NCI-H1930 (cell line): ENCODE results near the gene LCNL1.

Experiments
- DNase-seq, 2 experiments: peaks; one replicate each; lab custom pipeline; 2025; lab: John Stamatoyannopoulos, UW

The LCNL1 gene

DNA sequence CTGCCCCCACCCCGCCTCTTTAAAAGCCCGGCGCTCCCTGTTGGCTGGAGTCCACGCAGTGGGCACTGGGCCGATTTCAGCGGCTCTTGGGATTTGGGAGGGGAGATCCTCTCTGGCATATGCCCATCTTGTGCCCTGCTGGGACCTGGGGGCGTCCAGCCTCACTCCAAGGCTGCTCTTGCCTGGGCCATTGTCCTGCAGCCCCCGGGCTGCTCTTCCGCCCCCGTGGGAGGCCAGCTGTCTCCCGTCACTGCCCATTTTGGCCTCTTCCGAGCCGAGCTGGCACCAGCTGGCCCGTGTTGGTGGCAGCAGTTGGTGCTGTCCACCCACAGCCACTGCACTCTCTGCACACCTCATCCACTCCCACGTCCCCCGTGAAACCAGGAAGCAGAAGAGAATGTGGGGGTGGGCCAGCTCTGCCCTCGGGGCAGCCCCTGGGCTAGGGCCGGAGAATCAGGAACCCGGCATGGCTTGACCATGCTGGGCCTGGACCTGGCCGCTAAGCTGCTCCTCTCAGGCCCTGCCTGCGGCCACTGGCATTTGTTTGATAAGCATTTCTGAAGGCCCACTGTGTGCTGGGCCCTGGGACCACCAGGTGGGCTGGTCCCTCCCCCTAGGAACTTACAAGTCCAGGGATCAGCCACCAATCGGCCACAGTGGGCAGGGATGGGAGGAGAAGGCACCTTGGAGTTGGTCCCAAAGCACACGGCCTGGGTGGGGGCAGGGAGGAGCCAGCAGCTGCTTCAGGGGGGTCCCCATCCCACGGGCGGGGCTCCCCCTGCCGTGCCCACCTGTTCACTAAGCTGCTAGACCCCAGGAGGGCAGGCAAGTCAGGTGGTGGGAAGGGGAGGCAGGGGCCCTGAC lies 35.5 kb upstream of the LCNL1 start:
- no peak for DNase-seq

GRCh38 chr9:136947955-136948510 lies 34.8 kb upstream of the LCNL1 start:
- DNase-seq: peak in 1 of 2 experiments; percentile 55

DNA sequence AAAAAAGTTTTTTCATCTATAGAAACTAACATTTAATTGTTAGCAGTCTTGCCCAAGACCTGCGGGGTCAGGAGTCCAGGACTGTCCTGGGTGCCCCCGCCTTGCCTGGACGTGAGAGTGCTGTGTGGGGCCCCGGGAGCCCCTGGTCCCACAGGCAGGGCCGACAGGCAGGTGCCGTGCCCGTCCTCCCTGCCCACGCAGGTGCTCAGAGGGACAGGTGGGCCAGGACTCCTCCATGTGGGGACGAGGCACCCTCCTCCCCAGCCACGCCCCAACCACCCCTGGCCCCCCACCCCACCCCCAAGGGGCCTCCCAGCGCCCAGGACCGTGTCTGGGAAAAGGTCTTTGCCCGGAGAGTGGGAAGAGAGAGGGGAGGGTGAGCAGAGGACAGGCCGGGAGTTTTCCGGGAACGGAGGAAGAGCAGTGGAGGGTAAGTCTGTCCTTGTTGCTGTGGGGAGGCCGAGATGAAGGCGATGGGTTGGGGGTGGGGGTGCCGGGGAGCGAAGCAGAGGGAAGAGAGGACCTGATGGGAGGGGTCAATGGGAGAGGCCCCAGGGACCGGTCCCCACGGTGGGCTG lies 33.5 kb upstream of the LCNL1 start:
- no peak for DNase-seq

DNA sequence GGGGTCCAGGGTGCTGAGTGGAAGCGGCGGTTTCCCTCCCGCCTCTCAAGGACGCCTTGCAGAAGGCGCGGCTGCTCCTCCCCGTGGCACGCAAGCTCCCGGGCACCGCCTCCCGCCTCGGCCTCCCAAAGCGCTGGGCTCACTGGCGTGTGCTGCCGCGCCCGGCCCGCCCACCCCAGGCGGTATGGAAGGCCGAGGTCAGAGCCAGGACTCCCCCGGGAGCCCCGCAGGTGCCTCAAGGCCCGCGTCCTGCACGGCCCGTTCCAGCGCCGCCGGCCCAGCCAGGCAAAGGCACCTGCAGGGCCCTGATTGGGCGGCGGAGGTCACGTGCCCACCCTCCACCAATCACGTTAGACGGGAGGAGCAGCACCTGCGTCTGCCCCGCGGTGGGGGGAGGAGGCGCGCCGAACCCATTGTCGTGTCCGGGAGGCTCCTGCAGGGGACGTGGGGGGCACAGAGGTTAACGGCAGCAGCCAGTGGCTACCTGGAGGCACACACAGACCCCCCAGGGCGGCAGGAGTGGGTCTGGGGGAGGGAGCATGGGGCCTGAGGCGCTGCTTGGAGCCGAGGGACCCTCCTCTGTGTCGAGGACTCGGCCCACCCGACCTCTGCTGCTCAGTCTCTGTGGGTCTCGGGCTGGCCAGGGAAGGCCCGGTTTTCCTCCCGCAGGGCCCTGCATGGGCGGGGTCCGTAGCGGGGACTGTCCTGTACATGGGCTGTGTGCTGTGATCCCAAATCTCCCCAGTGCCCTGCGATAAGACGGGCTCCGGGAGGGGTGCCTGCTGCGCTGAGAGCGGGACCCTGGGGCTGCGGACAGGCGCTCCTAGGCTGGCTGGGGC lies 32.8 kb upstream of the LCNL1 start:
- DNase-seq: peak; percentile 94 to 95

DNA sequence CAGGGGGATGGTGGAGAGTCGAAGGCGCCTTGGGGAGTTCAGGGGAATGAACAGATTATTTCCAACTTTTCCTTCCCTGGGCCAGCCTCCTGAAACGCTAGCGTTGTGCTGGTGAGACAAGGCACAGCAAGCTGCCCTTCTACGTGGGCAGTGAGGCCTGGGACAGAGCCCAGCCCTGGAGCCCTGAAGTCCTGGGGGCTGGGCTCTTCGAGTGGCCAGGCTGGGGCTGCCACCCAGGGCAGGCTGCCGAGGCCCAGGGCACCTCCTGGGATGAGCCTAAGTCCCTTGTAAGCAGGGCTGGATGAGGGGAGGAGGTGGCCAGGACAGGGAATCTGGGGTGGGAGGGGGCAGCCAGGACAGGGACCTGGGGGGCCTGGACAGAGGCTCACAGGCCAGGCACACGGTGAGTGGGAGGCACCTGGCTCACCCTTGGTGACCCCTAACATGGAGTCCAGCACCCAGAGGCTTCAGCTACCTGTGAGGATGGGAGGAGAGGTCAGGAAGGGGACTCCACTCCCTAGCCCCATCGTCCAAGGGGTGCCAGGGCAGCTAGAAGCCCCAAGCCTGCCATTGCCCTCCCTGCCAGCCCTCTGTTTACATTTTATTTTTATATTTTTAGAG lies 32.0 kb upstream of the LCNL1 start:
- DNase-seq: no peak

GRCh38 chr9:136951541-136952320 lies 31.1 kb upstream of the LCNL1 start, which contains the start of gene LCN12:
Gene LCN12 (plus strand): TSS chr9:136952273. CDS start chr9:136952328, 55 bp downstream.
- DNase-seq: no peak

DNA sequence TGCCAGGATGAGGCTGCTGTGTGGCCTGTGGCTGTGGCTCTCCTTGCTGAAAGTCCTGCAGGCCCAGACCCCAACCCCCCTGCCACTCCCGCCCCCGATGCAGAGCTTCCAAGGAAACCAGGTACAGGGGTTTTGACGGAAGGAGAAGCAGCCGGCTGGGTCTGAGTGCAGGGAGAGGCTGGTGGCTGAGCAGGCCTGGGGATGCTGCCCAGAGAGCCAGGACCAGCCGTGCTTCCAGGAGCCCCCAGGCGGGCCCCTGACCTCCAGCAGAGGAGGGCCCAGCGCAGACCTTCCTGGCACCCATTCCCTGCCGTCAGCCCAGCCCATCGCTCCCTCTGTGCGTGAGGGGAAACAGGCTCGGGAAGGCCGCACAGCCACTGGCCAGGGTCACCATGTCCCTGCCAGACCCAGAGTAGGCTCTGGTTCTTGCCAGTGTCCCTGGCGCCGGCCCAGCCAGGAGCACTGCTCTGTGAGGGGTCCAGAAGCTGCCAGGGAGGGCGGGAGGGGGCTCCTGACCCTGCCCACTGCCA lies 30.4 kb upstream of the LCNL1 start:
- DNase-seq: no peak

- DNase-seq: no peak
Observed at GRCh38 chr9:136952876-136953770, 29.7 kb upstream of the LCNL1 start.

DNA sequence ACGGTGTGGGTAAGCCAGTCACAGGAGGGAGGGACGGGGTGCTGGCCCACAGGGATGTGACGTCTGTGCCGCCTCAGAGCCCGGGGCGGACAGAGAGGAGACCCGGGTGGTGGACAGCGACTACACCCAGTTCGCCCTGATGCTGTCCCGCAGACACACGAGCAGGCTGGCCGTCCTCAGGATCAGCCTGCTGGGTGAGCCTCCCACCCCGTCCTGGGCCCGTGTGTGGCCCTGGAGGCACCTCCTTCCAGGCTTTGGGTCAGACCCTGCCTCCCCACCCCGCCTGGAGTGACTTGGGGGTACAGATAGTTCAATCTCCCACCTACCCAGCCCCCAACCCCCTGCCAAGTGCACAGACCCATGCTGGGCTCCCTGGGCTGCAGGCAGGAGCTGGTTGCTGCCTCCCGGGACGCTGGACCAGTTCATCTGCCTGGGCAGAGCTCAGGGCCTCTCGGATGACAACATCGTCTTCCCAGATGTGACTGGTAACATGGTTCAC lies 29.0 kb upstream of the LCNL1 start:
- DNase-seq: no peak

- DNase-seq: no peak
Observed at GRCh38 chr9:136954270-136955083, 28.3 kb upstream of the LCNL1 start.

DNA sequence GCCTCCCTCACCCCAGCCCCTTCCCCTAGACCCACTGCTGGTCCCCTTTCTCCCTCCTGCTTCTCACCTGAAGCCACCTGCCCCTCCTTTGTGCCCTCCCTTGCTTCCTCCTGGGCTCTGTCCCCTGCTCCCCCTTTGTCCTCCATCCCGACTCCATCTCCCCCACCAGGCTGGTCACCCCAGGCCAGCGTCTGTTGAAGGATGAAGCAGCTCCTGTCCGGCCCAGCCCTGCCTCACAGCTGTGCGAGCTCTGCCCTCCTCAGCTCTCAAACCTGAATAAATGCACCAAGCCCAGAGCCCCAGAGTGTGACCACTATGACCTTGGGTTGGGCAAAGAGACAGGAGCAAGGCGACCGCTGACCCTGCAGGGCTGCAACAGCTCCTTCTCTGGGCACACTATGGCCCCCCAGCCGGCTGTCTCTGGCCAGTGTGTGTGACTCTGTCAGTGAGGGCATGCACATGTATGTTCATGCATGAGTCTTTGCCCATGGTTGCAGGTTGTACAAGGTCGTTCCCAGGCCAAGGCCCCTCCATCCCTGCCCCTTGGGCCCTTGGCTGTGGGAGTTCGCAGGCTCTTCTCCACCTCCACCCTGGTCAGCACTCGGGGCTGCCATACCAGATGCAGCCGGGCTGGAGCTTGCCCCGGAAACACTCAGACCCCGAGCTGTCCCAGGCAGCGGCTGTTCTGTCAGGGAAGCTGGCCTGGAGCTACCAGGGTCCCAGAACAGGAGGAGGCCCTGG lies 27.4 kb upstream of the LCNL1 start:
- no peak for DNase-seq

GRCh38 chr9:136955943-136956335 lies 26.9 kb upstream of the LCNL1 start:
- no peak for DNase-seq

DNA sequence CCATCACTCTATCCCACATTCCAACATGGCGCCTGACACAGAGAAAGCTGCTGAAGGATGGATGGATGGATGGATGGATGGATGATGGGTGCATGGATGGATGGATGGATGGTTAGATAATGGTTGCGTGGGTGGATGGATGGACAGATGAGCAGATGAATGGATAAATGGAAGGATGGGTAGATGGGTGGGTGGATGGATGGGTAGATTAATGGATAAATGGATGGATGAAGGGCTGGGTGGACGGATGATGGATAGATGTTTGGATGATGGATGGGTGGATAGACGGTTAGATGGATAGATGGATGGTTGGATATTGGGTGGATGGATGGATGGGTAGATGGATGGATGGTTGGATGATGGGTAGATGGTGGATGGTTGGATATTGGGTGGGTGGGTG lies 26.2 kb upstream of the LCNL1 start:
- DNase-seq: no peak

DNA sequence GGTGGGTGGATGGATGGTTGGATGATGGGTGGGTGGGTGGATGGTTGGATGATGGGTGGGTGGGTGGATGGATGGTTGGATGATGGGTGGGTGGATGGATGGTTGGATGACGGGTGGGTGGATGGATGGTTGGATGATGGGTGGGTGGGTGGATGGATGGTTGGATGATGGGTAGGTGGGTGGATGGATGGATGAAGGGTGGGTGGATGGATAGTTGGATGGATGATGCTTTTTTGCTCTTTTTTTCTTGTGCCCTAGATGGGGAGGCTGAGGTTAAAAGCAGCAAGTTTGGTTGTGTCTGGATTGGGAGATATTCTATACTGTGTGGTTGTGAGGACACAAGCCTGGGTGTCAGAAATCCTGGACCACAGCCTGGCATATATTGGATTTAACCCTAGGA lies 25.3 kb upstream of the LCNL1 start:
- no peak for DNase-seq

DNA sequence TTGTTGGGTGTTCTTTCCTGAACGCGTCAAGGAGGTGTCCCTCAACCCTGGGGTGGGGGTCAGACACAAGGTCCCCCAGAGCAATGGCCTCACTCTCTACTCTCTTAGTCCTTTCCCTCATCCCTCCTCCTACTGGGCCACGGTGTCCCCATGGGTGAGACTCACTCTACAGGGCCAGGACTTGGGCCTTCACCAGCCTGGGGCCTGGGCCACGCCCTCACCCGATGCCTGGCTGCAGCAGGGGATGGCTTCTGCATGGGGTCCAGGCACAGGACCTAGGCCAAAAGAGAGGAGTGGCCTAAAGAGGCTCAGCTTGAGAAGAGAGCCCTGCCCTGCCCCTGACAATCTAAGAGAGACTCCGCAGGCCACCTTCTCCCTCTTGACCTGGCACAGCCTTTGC lies 24.9 kb upstream of the LCNL1 start:
- no peak for DNase-seq

- no peak for DNase-seq
Observed at GRCh38 chr9:136958473-136958872, 24.3 kb upstream of the LCNL1 start.

GRCh38 chr9:136958898-136959850 lies 23.6 kb upstream of the LCNL1 start:
- DNase-seq: no peak
